Measurements from ENCODE around the gene YOD1.

Gene YOD1

GRCh38 chr1:207049054-207049453 lies 2.0 kb downstream of the YOD1 start:
- TF ChIP-seq GATA2 (IDR thresholded peaks at IDR 0.05; ENCODE audit: low read depth, low read length), result no peak
- TF ChIP-seq GATA3 (IDR thresholded peaks at IDR 0.05; ENCODE audit: low read depth, low read length), result no peak

- TF ChIP-seq GATA2 (IDR thresholded peaks at IDR 0.05; ENCODE audit: low read depth, low read length) (no peak), GATA3 (IDR thresholded peaks at IDR 0.05; ENCODE audit: low read depth, low read length) (no peak)
Measured at GRCh38 chr1:207048041-207048440, 3.0 kb downstream of the YOD1 start.

GRCh38 chr1:207047505-207047904 lies 3.5 kb downstream of the YOD1 start:
- TF ChIP-seq GATA3 (IDR thresholded peaks at IDR 0.05; ENCODE audit: low read depth, low read length) (no peak), GATA2 (IDR thresholded peaks at IDR 0.05; ENCODE audit: low read depth, low read length) (no peak)

GRCh38 chr1:207045453-207045852 lies 5.6 kb downstream of the YOD1 start:
- no peak for TF ChIP-seq GATA2 (IDR thresholded peaks at IDR 0.05; ENCODE audit: low read depth, low read length)
- no peak for TF ChIP-seq GATA3 (IDR thresholded peaks at IDR 0.05; ENCODE audit: low read depth, low read length)

GRCh38 chr1:207040181-207040533 lies 10.9 kb downstream of the YOD1 start:
- no peak for TF ChIP-seq GATA2 (IDR thresholded peaks at IDR 0.05; ENCODE audit: low read depth, low read length)
- no peak for TF ChIP-seq GATA3 (IDR thresholded peaks at IDR 0.05; ENCODE audit: low read depth, low read length)

- no peak for TF ChIP-seq GATA3 (IDR thresholded peaks at IDR 0.05; ENCODE audit: low read depth, low read length)
- TF ChIP-seq GATA2 (IDR thresholded peaks at IDR 0.05; ENCODE audit: low read depth, low read length), result no peak
Measured at GRCh38 chr1:207039380-207040180, 11.4 kb downstream of the YOD1 start.

GRCh38 chr1:207036865-207037264 lies 14.1 kb downstream of the YOD1 start:
- TF ChIP-seq GATA2 (IDR thresholded peaks at IDR 0.05; ENCODE audit: low read depth, low read length), result no peak

- TF ChIP-seq GATA3 (IDR thresholded peaks at IDR 0.05; ENCODE audit: low read depth, low read length) (no peak), GATA2 (IDR thresholded peaks at IDR 0.05; ENCODE audit: low read depth, low read length) (no peak)
Measured at GRCh38 chr1:207035877-207036551, 15.0 kb downstream of the YOD1 start.

GRCh38 chr1:207034998-207035397 lies 16.0 kb downstream of the YOD1 start:
- no peak for TF ChIP-seq GATA3 (IDR thresholded peaks at IDR 0.05; ENCODE audit: low read depth, low read length)
- TF ChIP-seq GATA2 (IDR thresholded peaks at IDR 0.05; ENCODE audit: low read depth, low read length), result no peak

GRCh38 chr1:207034208-207034607 lies 16.8 kb downstream of the YOD1 start:
- TF ChIP-seq GATA3 (IDR thresholded peaks at IDR 0.05; ENCODE audit: low read depth, low read length) (no peak), GATA2 (IDR thresholded peaks at IDR 0.05; ENCODE audit: low read depth, low read length) (no peak)

- TF ChIP-seq GATA2 (IDR thresholded peaks at IDR 0.05; ENCODE audit: low read depth, low read length) (no peak), GATA3 (IDR thresholded peaks at IDR 0.05; ENCODE audit: low read depth, low read length) (no peak)
Measured at GRCh38 chr1:207033302-207033701, 17.7 kb downstream of the YOD1 start.

GRCh38 chr1:207032528-207033017 lies 18.4 kb downstream of the YOD1 start, which contains the start of gene C1orf116:
Gene C1orf116 (minus strand): TSS chr1:207032756. CDS start chr1:207027598, 5,158 bp downstream.
- TF ChIP-seq GATA3 (IDR thresholded peaks at IDR 0.05; ENCODE audit: low read depth, low read length), result no peak
- TF ChIP-seq GATA2 (IDR thresholded peaks at IDR 0.05; ENCODE audit: low read depth, low read length), result no peak

- TF ChIP-seq GATA2 (IDR thresholded peaks at IDR 0.05; ENCODE audit: low read depth, low read length) (no peak), GATA3 (IDR thresholded peaks at IDR 0.05; ENCODE audit: low read depth, low read length) (no peak)
Measured at GRCh38 chr1:207031632-207032264, 19.3 kb downstream of the YOD1 start.

- TF ChIP-seq GATA2 (IDR thresholded peaks at IDR 0.05; ENCODE audit: low read depth, low read length), result no peak
- TF ChIP-seq GATA3 (IDR thresholded peaks at IDR 0.05; ENCODE audit: low read depth, low read length), result no peak
Measured at GRCh38 chr1:207031016-207031415, 20.0 kb downstream of the YOD1 start.

All from SH-SY5Y (cell line).